ENCODE data around the gene PAX8.

The PAX8 gene

DNA sequence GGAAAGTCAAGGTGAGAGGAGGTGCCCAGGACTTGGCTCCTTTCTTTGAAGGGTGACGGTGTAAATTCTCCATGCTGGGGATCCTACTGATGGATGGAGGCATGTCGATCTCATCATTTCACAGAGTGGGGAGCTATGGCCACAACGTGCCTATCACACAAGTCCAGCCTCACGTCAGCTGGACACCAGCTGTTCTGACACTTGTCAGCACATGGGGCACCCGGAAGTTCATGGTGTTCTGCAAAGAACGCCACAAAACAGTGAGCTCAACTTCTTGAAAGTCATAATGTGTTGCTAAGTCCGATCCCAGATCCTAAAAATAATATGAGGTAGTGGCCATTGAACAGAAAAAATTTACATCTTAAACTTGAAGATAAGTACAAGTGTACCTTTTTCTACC lies 12.3 kb downstream of the PAX8 start:
- no peak for DNase-seq (ENCODE audit: low read depth, low spot score)

GRCh38 chr2:113264713-113265403 lies 13.9 kb downstream of the PAX8 start:
- DNase-seq (ENCODE audit: low read depth, low spot score) = no peak

DNA sequence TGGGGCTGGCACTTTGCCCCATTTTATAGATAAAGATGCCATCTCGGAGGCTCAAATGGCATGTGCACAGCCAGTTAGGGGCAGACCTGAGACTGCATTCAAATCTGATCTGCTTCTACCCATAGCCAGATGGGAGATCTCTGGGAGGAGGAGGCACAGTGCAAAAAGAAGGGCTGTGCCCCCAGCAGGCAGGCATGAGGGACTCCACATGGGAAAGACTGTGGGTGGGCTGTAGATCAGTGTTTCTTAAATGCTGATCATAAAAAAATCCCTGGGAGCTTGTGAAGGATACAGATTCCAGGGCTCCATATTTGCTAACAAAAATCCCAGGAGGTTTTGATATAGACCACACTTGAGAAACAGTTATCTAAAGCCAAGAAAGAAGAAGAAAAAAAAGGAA lies 15.2 kb downstream of the PAX8 start:
- DNase-seq (ENCODE audit: low read depth, low spot score) = no peak

- DNase-seq (ENCODE audit: low read depth, low spot score) = no peak
Measured at GRCh38 chr2:113260991-113261390, 17.7 kb downstream of the PAX8 start.

DNA sequence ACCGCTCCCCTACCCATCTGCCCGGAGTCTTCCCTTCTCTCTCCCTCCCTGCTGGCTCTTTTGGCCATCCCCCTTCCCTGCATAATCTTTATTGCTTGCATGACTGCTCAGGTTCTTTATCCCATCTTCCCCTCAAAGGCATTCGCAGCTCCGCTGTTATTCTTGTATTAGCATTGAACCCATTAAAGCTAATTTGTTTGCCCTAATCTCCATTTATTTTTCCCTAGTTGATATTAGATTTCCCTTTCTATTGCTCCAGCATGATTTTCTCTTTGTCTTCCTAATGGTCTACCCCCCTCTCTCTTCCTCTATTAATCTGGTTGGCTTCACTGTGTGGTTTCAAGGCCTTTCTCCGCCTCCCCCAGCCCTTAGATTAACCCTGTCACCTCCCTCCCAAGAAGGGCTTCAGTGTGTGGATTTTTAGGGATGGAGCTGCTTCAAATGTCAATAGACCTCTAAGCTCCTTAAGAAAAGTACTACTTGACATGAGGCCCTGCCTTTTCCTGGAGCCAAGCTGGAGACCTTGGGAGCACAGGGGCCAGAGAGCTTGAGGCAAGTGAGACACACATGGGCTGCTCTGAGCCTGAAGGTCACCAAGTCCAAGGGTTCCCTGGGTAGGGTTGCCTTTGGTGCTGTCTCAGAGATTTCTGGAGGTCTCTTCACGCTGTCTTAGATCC lies 20.1 kb downstream of the PAX8 start:
- no peak for DNase-seq (ENCODE audit: low read depth, low spot score)

DNA sequence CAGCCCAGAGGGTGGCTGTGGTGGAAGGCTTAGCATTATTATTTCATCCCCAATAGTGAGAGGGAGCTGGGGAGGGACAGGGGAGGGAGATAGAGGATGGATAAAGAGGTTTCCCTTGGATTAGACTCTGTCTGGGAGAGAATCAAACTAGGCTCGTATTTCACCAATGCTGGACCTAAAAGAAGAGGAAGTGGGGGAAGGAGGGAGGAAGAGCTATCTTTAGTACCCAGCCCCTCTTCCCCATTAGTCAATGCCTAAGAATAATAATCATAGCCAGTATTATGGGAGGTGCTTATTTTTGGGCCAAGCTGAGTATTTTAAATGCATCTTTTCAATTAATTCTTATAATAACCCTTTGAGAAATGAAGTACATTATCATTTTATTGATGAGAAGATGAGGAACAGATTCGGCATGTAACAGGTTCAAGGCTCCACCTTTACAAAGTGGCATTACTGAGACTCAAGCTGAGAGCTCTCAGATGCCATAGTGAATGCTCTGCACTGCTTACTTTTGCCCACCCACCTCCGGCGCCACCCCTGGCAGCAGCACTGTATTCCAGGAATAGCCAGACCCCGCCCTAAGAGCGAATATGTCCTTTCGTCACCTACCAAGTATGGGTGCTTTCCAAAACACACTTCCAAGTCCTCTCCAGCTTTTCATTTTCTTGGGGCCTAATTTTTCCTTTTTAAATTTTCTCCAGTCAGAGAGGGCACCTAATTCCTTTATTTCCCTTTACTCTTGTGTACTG lies 21.0 kb downstream of the PAX8 start:
- no peak for DNase-seq (ENCODE audit: low read depth, low spot score)

GRCh38 chr2:113255140-113256070 lies 23.3 kb downstream of the PAX8 start:
- DNase-seq (ENCODE audit: low read depth, low spot score) = no peak

DNA sequence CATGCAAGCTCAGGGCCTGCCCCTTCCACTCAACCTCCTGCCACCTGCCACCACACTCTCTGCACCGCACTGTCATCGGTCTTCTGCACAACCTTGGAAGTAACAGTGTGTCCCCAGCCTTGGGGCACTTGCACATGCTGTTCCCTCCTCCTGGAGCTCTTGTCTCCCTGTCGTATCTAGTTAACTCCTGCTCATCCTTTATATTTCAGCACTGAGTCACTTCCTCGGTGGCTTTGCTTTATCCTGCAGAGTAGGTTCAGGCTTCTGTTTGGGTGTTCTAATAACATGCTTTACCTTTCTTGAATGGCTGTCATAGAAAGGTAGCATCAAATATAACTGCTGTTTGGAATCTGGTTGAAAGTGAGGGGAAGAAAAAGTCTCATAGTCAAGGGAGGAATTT lies 25.3 kb downstream of the PAX8 start:
- DNase-seq (ENCODE audit: low read depth, low spot score) = no peak

- no peak for DNase-seq (ENCODE audit: low read depth, low spot score)
Measured at GRCh38 chr2:113252047-113252590, 26.6 kb downstream of the PAX8 start.

DNA sequence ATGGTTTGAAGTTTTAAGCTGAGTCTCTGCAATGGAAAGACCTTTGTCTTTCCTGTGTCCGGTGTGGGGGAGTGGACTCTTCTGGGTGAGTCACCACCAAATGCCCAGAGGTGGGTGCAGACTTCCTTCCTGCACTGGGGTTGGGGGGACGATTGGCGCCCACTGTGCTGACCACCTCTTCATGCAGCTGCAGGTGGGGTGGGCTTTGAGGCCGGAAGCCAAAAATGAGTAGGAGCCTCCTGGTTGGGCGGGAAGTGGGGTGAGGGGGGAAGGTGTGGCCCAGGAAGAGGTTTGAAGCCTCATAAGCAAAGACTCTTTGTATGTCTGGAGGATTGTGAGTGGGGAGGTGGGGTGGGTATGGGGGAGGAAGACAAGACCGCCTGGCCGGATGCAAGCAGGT lies 27.6 kb downstream of the PAX8 start:
- no peak for DNase-seq (ENCODE audit: low read depth, low spot score)

GRCh38 chr2:113248997-113249770 lies 29.5 kb downstream of the PAX8 start:
- peak; percentile 53 for DNase-seq (ENCODE audit: low read depth, low spot score)

DNA sequence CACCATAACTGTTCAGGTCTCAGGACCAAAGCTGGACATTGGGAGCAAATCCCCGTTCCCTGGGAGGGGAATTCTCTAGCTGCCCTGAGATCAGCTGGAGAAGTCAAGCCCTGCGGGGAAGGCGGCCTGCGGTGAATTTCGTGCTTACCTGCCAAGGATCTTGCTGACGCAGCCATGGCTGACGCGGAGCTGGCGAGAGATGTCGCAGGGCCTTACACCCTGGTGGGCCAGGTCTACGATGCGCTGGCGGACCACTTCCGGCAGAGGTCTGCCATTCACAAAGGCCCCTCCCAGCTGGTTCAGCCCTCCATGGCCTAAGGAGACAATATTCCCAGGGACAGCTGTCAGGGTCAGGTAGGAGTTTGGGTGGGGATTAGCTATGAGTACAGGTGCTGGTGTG lies 32.1 kb downstream of the PAX8 start:
- DNase-seq (ENCODE audit: low read depth, low spot score) = no peak

GRCh38 chr2:113245276-113245711 lies 33.4 kb downstream of the PAX8 start:
- no peak for DNase-seq (ENCODE audit: low read depth, low spot score)

- no peak for DNase-seq (ENCODE audit: low read depth, low spot score)
Measured at GRCh38 chr2:113242327-113242726, 36.4 kb downstream of the PAX8 start.

DNA sequence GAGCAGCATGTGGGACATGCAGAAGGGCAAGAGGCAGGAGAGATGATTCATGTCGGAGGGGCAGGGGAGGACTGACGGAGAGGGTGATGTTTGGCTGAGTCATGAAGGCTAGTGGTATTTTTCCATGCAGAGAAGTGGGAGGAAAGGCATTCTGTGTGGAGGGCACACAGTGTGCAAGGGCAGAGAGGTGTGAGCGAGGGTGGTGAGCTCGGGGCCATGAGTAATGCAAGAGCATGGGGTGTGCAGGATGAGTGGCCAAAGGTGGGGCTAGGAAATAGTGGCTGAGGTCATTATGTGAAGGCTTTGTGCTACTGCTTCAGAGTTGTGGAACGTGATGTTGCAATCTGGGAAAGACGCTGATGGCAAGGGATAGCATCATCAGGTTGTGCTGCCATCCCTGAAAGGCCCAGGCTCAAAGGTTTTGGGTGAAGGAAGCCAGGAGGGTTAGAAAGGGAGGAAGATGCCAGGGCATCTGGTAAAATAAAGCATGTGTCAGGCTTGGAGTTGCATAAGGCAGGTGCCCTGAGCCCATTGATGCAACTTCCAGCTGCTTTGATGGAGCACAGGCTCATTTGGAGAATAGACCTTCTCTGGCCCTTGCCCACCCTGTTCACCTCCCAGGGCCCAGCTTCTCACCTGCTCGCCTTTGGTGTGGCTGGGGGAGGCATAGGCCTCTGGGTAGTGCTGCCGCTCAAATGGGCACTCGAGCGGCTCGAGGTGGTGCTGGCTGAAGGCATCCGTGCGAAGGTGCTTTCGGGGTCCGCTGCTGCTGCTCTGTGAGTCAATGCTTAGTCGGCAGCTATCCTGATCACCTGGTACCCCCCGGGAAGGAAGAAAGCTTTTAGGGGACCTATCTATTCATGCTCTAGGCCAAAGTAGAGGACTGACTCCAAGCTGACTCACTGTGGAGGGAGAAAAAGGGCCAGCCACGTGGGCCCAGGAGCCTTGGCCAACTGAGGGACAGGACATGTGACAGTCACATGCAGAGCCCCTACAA lies 37.5 kb downstream of the PAX8 start:
- no peak for DNase-seq (ENCODE audit: low read depth, low spot score)

DNA sequence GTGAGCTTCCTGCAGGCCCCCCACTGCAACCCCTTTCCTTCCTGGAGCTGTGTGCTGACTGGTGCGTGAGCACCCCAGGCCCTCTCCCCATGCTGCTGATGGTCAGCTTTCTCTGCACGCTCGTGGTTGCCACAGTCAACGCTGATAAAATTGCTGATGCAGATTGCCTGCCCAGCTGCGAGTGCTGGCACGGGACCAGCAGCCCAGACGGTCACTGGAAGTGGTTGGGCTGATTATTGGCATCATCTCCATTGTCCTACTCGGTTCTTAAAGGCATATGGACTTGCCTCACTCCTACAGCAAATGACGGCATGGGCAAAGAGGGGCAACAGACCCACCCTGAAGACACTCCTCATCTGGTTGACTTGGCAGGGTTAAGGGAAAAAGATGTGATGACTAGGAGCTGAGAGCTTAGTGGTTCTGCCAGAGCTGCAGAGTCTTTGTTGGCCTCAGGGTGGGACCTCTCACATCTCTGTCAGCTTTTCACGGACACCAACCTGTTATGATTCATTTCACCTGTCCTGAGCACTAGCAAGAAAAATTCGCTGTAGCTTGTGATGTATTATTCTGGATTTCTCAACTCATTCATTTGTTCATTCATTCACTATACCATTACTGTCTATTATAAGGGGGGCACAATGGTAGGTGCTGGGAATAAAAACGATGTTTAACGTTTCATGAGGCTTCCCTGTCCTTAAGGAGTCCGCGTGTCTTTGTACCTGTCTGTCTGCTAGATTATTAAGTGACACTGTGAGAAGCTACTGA lies 38.4 kb downstream of the PAX8 start:
- DNase-seq (ENCODE audit: low read depth, low spot score) = no peak

DNA sequence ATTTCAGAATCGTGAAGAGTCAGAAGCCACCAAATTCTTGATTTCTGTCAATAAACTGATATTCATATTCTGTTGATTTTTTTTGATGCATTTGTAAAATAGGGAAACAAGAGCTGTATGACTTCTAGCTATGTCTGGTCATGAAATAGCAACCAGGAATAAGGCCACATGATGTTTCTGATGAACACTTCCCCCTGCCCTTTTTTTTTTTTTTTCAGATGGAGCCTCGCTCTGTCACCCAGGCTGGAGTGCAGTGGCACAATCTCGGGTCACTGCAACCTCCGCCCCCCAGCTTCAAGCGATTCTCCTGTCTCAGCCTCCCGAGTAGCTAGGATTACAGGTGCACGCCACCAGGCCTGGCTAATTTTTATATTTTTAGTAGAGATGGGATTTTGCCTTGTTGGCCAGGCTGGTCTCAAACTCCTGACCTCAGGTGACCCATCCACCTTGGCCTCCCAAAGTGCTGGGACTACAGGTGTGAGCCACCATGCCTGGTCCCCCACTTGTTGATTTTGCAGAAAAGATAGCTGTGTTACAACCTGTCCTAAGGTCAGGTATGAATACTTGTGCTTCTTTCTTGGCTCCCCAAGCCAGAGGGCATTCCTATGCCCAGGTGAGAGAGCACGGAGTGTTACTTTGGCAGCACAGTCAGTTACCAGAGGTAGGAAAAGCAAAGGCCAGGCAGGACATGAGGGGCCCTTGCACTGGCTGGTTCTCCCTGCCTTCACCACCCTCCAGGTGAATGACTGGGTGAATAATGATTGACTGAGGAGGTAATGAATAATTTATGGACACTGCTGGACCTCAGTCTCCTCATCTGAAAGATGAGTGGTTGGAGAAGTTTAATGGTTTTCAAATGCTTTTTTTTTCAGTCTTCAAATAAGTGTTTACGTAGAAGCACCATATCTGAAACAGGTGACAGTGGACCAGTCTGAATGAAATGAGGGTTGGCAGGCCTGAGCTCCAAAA lies 39.6 kb downstream of the PAX8 start:
- no peak for DNase-seq (ENCODE audit: low read depth, low spot score)

All from activated CD4-positive, CD25-positive, alpha-beta regulatory T cell treated with anti-CD3 and anti-CD28 coated beads, Interleukin-2, amount 50 U/mL, for 16 hours (primary cell).